HEK293 (cell line): Measurements from ENCODE around the gene TMEM42.

Experiments
- CTCF ChIA-PET: fragments of 350-600 bp; formaldehyde crosslinking; extraction: SDS; loops from one replicate; lab custom pipeline; 2021; ENCODE audit warnings: antibody characterized with exemption; lab: Yijun Ruan, JAX
- POLR2A ChIA-PET: fragments of 300-600 bp; formaldehyde crosslinking; extraction: SDS; loops from one replicate; lab custom pipeline; 2020; ENCODE audit warnings: antibody characterized with exemption, inconsistent platforms; lab: Yijun Ruan, JAX
- H3K27ac ChIP-seq: fragments of 200-500 bp; sonication (Bioruptor generic); 2 replicates; pipeline ENCODE4 v1.5.1; 2014; ENCODE audit warnings: low read depth, low read length, control low read depth, inconsistent platforms; ENCODE audit errors: extremely low read depth
- H3K36me3 ChIP-seq, 2 experiments: fragments of 200-500 bp in 1 of 2; sonication (Bioruptor generic) in 1 of 2; 1 replicate in 1 of 2; 2 replicates in 1 of 2; pipeline ENCODE4 v1.5.1; 2014 to 2017; ENCODE audit warnings: inconsistent platforms in 2 of 2, low read length in 2 of 2; ENCODE audit not compliant: control insufficient read depth in 2 of 2, insufficient read depth in 1 of 2
- H3K4me1 ChIP-seq: fragments of 200-500 bp; sonication (Bioruptor generic); 2 replicates; pipeline ENCODE4 v1.5.1; 2014; ENCODE audit warnings: mild to moderate bottlenecking, low read length, inconsistent platforms; ENCODE audit not compliant: control insufficient read depth, insufficient read depth
- H3K4me3 ChIP-seq: 2 replicates; pipeline ENCODE4 v1.5.1; 2011; ENCODE audit warnings: low read depth, mild to moderate bottlenecking, control low read depth, low read length, moderate library complexity
- H3K9me3 ChIP-seq: fragments of 200-500 bp; sonication (Bioruptor generic); 2 replicates; pipeline ENCODE4 v1.5.1; 2014; ENCODE audit warnings: low read depth, low read length, inconsistent platforms; ENCODE audit not compliant: control insufficient read depth, insufficient read depth
- AEBP2 ChIP-seq: fragments of 450-650 bp; formaldehyde crosslinking; IDR thresholded peaks from 2 replicates; pipeline ENCODE4 v1.5.1; 2016; ENCODE audit warnings: missing biosample characterization, missing genetic modification characterization, borderline replicate concordance
- GLIS1 ChIP-seq: fragments of 450-650 bp; formaldehyde crosslinking; IDR thresholded peaks from 2 replicates; pipeline ENCODE4 v1.5.1; 2016; ENCODE audit warnings: missing biosample characterization, missing genetic modification characterization
- HOXA7 ChIP-seq: sonication (generic); formaldehyde crosslinking; IDR thresholded peaks from 2 replicates; pipeline ENCODE4 v1.8.1; 2022; ENCODE audit warnings: missing genetic modification reagents, borderline replicate concordance
- PRDM10 ChIP-seq: fragments of 450-650 bp; formaldehyde crosslinking; IDR thresholded peaks from 2 replicates; pipeline ENCODE4 v1.5.1; 2016; ENCODE audit warnings: missing biosample characterization, missing genetic modification characterization
- REST ChIP-seq: fragments of 450-650 bp; formaldehyde crosslinking; IDR thresholded peaks from 2 replicates; pipeline ENCODE4 v1.5.1; 2016; ENCODE audit warnings: missing biosample characterization, missing genetic modification characterization
- TSHZ1 ChIP-seq: fragments of 450-650 bp; formaldehyde crosslinking; IDR thresholded peaks from 2 replicates; pipeline ENCODE4 v1.5.1; 2016; ENCODE audit warnings: missing biosample characterization, missing genetic modification characterization, borderline replicate concordance
- ZIC2 ChIP-seq: fragments of 450-650 bp; formaldehyde crosslinking; IDR thresholded peaks from 2 replicates; pipeline ENCODE4 v1.5.1; 2016; ENCODE audit warnings: missing biosample characterization, missing genetic modification characterization
- ZNF202 ChIP-seq: fragments of 450-650 bp; formaldehyde crosslinking; IDR thresholded peaks from 2 replicates; pipeline ENCODE4 v1.5.1; 2016; ENCODE audit warnings: missing biosample characterization, missing genetic modification characterization, borderline replicate concordance
- ZNF26 ChIP-seq: fragments of 450-650 bp; formaldehyde crosslinking; IDR thresholded peaks from 2 replicates; pipeline ENCODE4 v1.5.1; 2016; ENCODE audit warnings: missing biosample characterization, missing genetic modification characterization
- ZNF521 ChIP-seq: fragments of 450-650 bp; formaldehyde crosslinking; IDR thresholded peaks from 2 replicates; pipeline ENCODE4 v1.5.1; 2017; ENCODE audit warnings: missing biosample characterization, mild to moderate bottlenecking, missing genetic modification characterization
- ZNF580 ChIP-seq: fragments of 450-650 bp; formaldehyde crosslinking; IDR thresholded peaks from 2 replicates; pipeline ENCODE4 v1.5.1; 2016; ENCODE audit warnings: missing biosample characterization, missing genetic modification characterization
- ZNF624 ChIP-seq: fragments of 450-650 bp; formaldehyde crosslinking; IDR thresholded peaks from 2 replicates; pipeline ENCODE4 v1.5.1; 2017; ENCODE audit warnings: missing biosample characterization, missing genetic modification characterization
- ZNF768 ChIP-seq: fragments of 450-650 bp; formaldehyde crosslinking; IDR thresholded peaks from 2 replicates; pipeline ENCODE4 v1.5.1; 2018; ENCODE audit warnings: missing biosample characterization, mild to moderate bottlenecking, missing genetic modification characterization
- ZNF830 ChIP-seq: fragments of 450-650 bp; IDR thresholded peaks from 2 replicates; pipeline ENCODE4 v1.5.0; 2018; ENCODE audit warnings: missing biosample characterization, missing genetic modification characterization, low read depth, mild to moderate bottlenecking, moderate library complexity
- ZNF843 ChIP-seq: fragments of 450-650 bp; formaldehyde crosslinking; IDR thresholded peaks from 2 replicates; pipeline ENCODE4 v1.5.1; 2016; ENCODE audit warnings: missing biosample characterization, missing genetic modification characterization

The TMEM42 gene

GRCh38 chr3:44903314-44903713, 41.6 kb downstream of the TMEM42 start (continued):
- TF ChIP-seq PRDM10 (tag by site-specific recombination), result no peak
- no peak for TF ChIP-seq ZNF202 (tag by site-specific recombination)

GRCh38 chr3:44903751-44904150, 42.0 kb downstream of the TMEM42 start:
- H3K36me3 ChIP-seq, result no peaks in the 10 kb centered on the region
- ChIA-PET POLR2A (interaction anchor here (1.1 kb wide), 1 partner anchor 71 kb away, joined by 3 read pairs; no protein-coding TSS in a partner anchor), CTCF (no interaction called here)
- no peak overlapping the region for H3K4me3 ChIP-seq
- no peaks in the 10 kb centered on the region for H3K4me1 ChIP-seq
- no peak for TF ChIP-seq ZNF624 (tag by site-specific recombination)
- no peak for TF ChIP-seq ZNF521
- TF ChIP-seq ZNF843 (tag by site-specific recombination), result no peak
- TF ChIP-seq ZNF768, result no peak
- no peak for TF ChIP-seq ZNF830 (tag by site-specific recombination)
- TF ChIP-seq AEBP2, result no peak
- no peak for TF ChIP-seq ZIC2
- TF ChIP-seq ZNF26 (tag by site-specific recombination), result no peak
- TF ChIP-seq TSHZ1 (tag by site-specific recombination), result no peak
- TF ChIP-seq ZNF580 (tag by site-specific recombination), result no peak
- TF ChIP-seq GLIS1 (tag by site-specific recombination), result no peak
- no peak for TF ChIP-seq REST (tag by site-specific recombination)
- no peak for TF ChIP-seq HOXA7 (CRISPR knock-in tag)
- H3K27ac ChIP-seq, result no peak overlapping the region
- no peaks in the 10 kb centered on the region for H3K9me3 ChIP-seq
